Stimulated activated CD4-positive, alpha-beta T cell treated with anti-CD3 and anti-CD28 coated beads, Interleukin-12 subunit alpha, Interleukin-12 subunit beta, amount 100 ng/mL, for 48 hours (primary cell): ENCODE results near the gene YOD1.

Experiments used
- DNase-seq, 3 donors: peaks; one replicate each; pipeline ENCODE4 v3.0.0-alpha.2; 2020; ENCODE audit warnings: low read depth in 2 of 3, low spot score in 1 of 3

YOD1 gene

GRCh38 chr1:207073906-207074820, 23.2 kb upstream of the YOD1 start:
- DNase-seq = no peak

GRCh38 chr1:207072233-207072632, 21.2 kb upstream of the YOD1 start:
- DNase-seq = no peak

GRCh38 chr1:207071426-207071825, 20.4 kb upstream of the YOD1 start:
- DNase-seq = no peak

- no peak for DNase-seq
Measured at GRCh38 chr1:207070811-207071210, 19.8 kb upstream of the YOD1 start.

- no peak for DNase-seq
Measured at GRCh38 chr1:207069858-207070506, 19.0 kb upstream of the YOD1 start.

- DNase-seq = no peak
Measured at GRCh38 chr1:207069061-207069460, 18.1 kb upstream of the YOD1 start.

GRCh38 chr1:207067665-207068064, 16.7 kb upstream of the YOD1 start:
- no peak for DNase-seq

GRCh38 chr1:207067185-207067584, 16.2 kb upstream of the YOD1 start:
- DNase-seq = no peak

- no peak for DNase-seq
Measured at GRCh38 chr1:207064561-207064960, 13.6 kb upstream of the YOD1 start.

GRCh38 chr1:207063014-207063413, 12.0 kb upstream of the YOD1 start:
- no peak for DNase-seq

GRCh38 chr1:207062058-207062457, 11.1 kb upstream of the YOD1 start:
- DNase-seq = no peak

GRCh38 chr1:207060596-207060995, 9.6 kb upstream of the YOD1 start:
- no peak for DNase-seq

GRCh38 chr1:207059881-207060280, 8.9 kb upstream of the YOD1 start:
- no peak for DNase-seq

- no peak for DNase-seq
Measured at GRCh38 chr1:207058878-207059867, 8.2 kb upstream of the YOD1 start.

GRCh38 chr1:207058252-207058651, 7.2 kb upstream of the YOD1 start:
- no peak for DNase-seq

GRCh38 chr1:207056673-207057072, 5.7 kb upstream of the YOD1 start:
- DNase-seq = no peak

- no peak for DNase-seq
Measured at GRCh38 chr1:207055386-207056001, 4.5 kb upstream of the YOD1 start.

- DNase-seq = no peak
Measured at GRCh38 chr1:207054491-207054890, 3.5 kb upstream of the YOD1 start.

- peak; percentile 88 to 93 (median 92) for DNase-seq
Measured at GRCh38 chr1:207052911-207053769, 2.1 kb upstream of the YOD1 start, which contains the start of gene PFKFB2. PFKFB2 (plus strand) TSS chr1:207053275; CDS start chr1:207054718, 1,443 bp downstream.
